Measurements from ENCODE around the gene SLC10A3.

DNA sequence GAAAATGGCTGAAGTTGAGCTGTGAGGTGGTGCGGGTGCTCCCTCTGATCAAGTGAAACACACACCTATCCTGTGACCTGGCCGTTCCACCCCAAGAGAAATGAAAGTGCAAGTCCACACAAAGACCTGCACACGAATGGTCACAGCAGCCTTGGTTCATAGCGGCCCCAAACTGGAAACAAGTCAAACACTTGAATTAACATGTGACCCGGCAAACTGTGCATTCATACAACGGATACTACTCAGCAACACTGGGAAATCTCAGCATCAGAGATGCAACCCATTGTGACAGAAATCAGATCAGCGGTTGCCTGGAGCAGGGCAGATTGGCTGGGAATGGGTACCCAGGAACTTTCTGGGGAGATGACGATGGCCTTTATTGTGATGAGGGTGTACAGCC lies 48.6 kb upstream of the SLC10A3 start:
- TF ChIP-seq, protein P1, sequence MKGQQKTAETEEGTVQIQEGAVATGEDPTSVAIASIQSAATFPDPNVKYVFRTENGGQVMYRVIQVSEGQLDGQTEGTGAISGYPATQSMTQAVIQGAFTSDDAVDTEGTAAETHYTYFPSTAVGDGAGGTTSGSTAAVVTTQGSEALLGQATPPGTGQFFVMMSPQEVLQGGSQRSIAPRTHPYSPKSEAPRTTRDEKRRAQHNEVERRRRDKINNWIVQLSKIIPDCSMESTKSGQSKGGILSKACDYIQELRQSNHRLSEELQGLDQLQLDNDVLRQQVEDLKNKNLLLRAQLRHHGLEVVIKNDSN (IDR thresholded peaks at IDR 0.05), result no peak
- TF ChIP-seq EP300 (IDR thresholded peaks at IDR 0.05; ENCODE audit: borderline replicate concordance), result no peak
- TF ChIP-seq CEBPB (IDR thresholded peaks at IDR 0.05), result no peak
- TF ChIP-seq TEAD4 (IDR thresholded peaks at IDR 0.05), result no peak
- TF ChIP-seq TAF1 (IDR thresholded peaks at IDR 0.05; ENCODE audit: low read depth), result no peak

Data from Ishikawa (cell line).